K562 treated with DMSO at 1 percent for 24 hours (cell line): ENCODE measurements around the gene SERPINA7. TPM values are rescaled to one million over a fixed set of nuclear protein-coding genes. Genes with fewer than 3 reads are reported as not detected.

ENCODE experiments used
- total RNA-seq: library from RNA; unstranded; fragments of 300-600 nt; gene quantifications from 2 replicates; pipeline ENCODE4 v1.2.3, GENCODE V29; 2022; ENCODE audit warnings: low read depth; ENCODE audit not compliant: insufficient read depth

The SERPINA7 gene
- total RNA-seq: not detected in 2 replicates

DNA sequence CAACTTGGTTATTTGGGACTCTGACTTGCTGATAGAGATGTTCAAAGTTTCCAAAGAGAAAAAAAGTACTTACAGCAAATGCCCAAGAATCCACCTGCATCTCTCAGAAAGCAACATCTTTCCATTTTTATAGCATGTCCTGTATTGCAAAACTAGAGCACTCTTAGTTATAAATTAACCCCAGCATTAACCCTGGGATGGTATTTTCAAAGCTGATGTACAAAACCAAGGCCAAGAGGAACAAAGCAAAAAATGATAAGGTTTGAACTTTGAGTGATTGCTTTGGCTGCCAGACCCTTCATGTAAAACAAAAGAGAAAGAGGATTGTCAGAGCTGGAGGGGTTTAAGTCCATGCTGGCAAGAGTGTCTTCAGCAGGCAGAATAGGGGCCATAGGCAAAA lies at the start of gene SERPINA7:
Gene SERPINA7, minus strand, starts transcription at position 103 of the 400 bp plus-strand sequence. CDS start 1,669 bp downstream, outside the sequence.

Other genes with a start within 250 kb of the SERPINA7 start
- gene NRK, start 216.2 kb downstream of the SERPINA7 start, total RNA-seq: not detected in 2 replicates
- not detected in 2 replicates for gene PWWP3B, start 129.6 kb upstream of the SERPINA7 start, total RNA-seq